Measurements from ENCODE around the gene USH1C.

DNA sequence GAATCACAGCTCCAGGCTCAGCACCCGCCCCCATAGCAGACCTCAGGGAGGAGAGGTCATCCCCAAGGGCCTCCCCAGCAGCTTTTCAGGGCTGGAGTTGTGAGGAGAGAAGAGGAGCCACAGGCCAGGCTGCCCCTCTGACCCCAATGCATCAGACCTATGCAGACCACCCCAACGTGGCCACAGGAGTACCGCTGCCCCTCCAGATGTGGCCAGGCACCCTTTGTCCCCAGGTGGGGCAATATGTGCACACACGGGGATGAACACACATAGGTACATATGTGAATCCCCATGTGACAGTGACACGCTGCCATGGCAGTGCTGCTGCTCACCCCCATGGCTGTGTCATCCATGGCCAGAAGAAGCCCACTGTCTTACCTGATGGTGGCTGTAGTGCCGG lies 10.9 kb downstream of the USH1C start:
- TF ChIP-seq, protein P1, sequence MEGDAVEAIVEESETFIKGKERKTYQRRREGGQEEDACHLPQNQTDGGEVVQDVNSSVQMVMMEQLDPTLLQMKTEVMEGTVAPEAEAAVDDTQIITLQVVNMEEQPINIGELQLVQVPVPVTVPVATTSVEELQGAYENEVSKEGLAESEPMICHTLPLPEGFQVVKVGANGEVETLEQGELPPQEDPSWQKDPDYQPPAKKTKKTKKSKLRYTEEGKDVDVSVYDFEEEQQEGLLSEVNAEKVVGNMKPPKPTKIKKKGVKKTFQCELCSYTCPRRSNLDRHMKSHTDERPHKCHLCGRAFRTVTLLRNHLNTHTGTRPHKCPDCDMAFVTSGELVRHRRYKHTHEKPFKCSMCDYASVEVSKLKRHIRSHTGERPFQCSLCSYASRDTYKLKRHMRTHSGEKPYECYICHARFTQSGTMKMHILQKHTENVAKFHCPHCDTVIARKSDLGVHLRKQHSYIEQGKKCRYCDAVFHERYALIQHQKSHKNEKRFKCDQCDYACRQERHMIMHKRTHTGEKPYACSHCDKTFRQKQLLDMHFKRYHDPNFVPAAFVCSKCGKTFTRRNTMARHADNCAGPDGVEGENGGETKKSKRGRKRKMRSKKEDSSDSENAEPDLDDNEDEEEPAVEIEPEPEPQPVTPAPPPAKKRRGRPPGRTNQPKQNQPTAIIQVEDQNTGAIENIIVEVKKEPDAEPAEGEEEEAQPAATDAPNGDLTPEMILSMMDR (conservative IDR thresholded peaks at IDR 0.05; ENCODE audit: low read depth, low read length) = no peak
- TF ChIP-seq POLR2A (IDR thresholded peaks at IDR 0.05; ENCODE audit: low read depth, low read length) (no peak), MXI1 (IDR thresholded peaks at IDR 0.05; ENCODE audit: borderline replicate concordance, low read depth, low read length) (no peak), RFX5 (IDR thresholded peaks at IDR 0.05; ENCODE audit: low read depth, low read length) (no peak), CEBPB (IDR thresholded peaks at IDR 0.05; ENCODE audit: low read depth, low read length) (no peak), MAZ (IDR thresholded peaks at IDR 0.05; ENCODE audit: borderline replicate concordance, low read depth, low read length) (no peak), RAD21 (IDR thresholded peaks at IDR 0.05; ENCODE audit: low read length) (no peak), FOS (IDR thresholded peaks at IDR 0.05; ENCODE audit: low read depth, low read length) (no peak), NFE2L2 (IDR thresholded peaks at IDR 0.05; ENCODE audit: low read depth, low read length) (no peak)
- TF ChIP-seq, protein P2, sequence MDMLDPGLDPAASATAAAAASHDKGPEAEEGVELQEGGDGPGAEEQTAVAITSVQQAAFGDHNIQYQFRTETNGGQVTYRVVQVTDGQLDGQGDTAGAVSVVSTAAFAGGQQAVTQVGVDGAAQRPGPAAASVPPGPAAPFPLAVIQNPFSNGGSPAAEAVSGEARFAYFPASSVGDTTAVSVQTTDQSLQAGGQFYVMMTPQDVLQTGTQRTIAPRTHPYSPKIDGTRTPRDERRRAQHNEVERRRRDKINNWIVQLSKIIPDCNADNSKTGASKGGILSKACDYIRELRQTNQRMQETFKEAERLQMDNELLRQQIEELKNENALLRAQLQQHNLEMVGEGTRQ (IDR thresholded peaks at IDR 0.05; ENCODE audit: low read depth, low read length) = no peak

Measured in IMR-90 (cell line).